ENCODE results near the gene KRTAP17-1. TPM values are rescaled to one million over a fixed set of nuclear protein-coding genes. Genes with fewer than 3 reads are reported as not detected.

KRTAP17-1 gene
- total and polyA plus RNA-seq, 2 of the 4 experiments (the other 2 are of a cell fraction) = not detected

GRCh38 chr17:41311111-41311510, 4.4 kb downstream of the KRTAP17-1 start:
- no peak overlapping the region for H3K4ac ChIP-seq (ENCODE audit: low read depth, low read length)
- no peaks in the 10 kb centered on the region for H3K79me1 ChIP-seq (ENCODE audit: low read depth in 1 of 2, low read length in 2 of 2)
- H2BK5ac ChIP-seq (ENCODE audit: low read depth, low read length, poor library complexity, severe bottlenecking) = no peak overlapping the region
- no peak overlapping the region for H3K27ac ChIP-seq (ENCODE audit: insufficient read depth, low read length)
- no peaks in the 10 kb centered on the region for H4K20me1 ChIP-seq (ENCODE audit: insufficient read depth, low read length)
- H3K9ac ChIP-seq (ENCODE audit: low read depth, low read length) = no peak overlapping the region
- H3K27me3 ChIP-seq (ENCODE audit: control insufficient read depth, insufficient read depth, low read length) = peaks cover 8% of the 10 kb centered on the region
- no peak overlapping the region for H3K4me3 ChIP-seq (ENCODE audit: insufficient read depth, low read depth, low read length)
- intact Hi-C loops (cut with micrococcal nuclease) = no loop called here
- no peak overlapping the region for H2AFZ ChIP-seq (replicated peaks; ENCODE audit: low read length, poor library complexity)
- H3K4me1 ChIP-seq (ENCODE audit: control insufficient read depth, insufficient read depth, low read length) = no peaks in the 10 kb centered on the region
- ChIA-PET CTCF (no interaction called here), POLR2A (ENCODE audit: unreplicated experiment) (no interaction called here)
- H4K5ac ChIP-seq (ENCODE audit: low read depth, low read length) = no peak overlapping the region
- no peak overlapping the region for H3K4me2 ChIP-seq (ENCODE audit: low read depth, low read length)
- H4K8ac ChIP-seq (ENCODE audit: low read depth in 2 of 2, low read length in 2 of 2) = no peak overlapping the region
- ATAC-seq (ENCODE audit: low read depth) (no peak), DNase-seq (no peak)
- H3K18ac ChIP-seq (ENCODE audit: low read depth, low read length) = no peak overlapping the region
- H3K36me3 ChIP-seq (ENCODE audit: control insufficient read depth, insufficient read depth, low read length) = no peaks in the 10 kb centered on the region
- no peak overlapping the region for H2BK120ac ChIP-seq (ENCODE audit: low read depth, low read length)
- H3K9me3 ChIP-seq (ENCODE audit: control insufficient read depth, insufficient read depth, low read length) = no peaks in the 10 kb centered on the region
- H2BK20ac ChIP-seq (ENCODE audit: low read depth, low read length) = no peak overlapping the region
- no peak overlapping the region for H2AK9ac ChIP-seq (replicated peaks; ENCODE audit: low read depth, low read length, poor library complexity)
- H3K9me1 ChIP-seq (ENCODE audit: insufficient read depth, low read length) = no peaks in the 10 kb centered on the region; the same call in 1 of the 2 replicates
- H3K14ac ChIP-seq (replicated peaks; ENCODE audit: low read depth, low read length) = no peak overlapping the region
- dilution Hi-C loops (cut with HindIII; ENCODE audit: low sequenced_read_pairs, unreplicated experiment) = no loop called here
- WGBS, 2 experiments (ENCODE audit: extremely low coverage in 2 of 2, insufficient read length in 1 of 2) = no CpG with 5 or more reads among the region's 1 CpG
- H3K56ac ChIP-seq (ENCODE audit: extremely low read depth, insufficient read depth, low read length) = no peak overlapping the region
- H4K91ac ChIP-seq (ENCODE audit: insufficient read depth, low read depth, low read length) = no peak overlapping the region
- H2BK15ac ChIP-seq (ENCODE audit: low read depth, low read length) = no peak overlapping the region
- TF ChIP-seq CHD1 (IDR thresholded peaks at IDR 0.05; ENCODE audit: low read depth, low read length) (no peak), MXI1 (IDR thresholded peaks at IDR 0.05; ENCODE audit: borderline replicate concordance, low read depth, low read length) (no peak), POLR2A (IDR thresholded peaks at IDR 0.05; ENCODE audit: low read depth, low read length) (no peak), CTCF (conservative IDR thresholded peaks at IDR 0.05; ENCODE audit: low read depth, low read length) (no peak), FOS (IDR thresholded peaks at IDR 0.05; ENCODE audit: low read depth, low read length) (no peak), CEBPB (IDR thresholded peaks at IDR 0.05; ENCODE audit: low read depth, low read length) (no peak)
- no peak overlapping the region for H2AK5ac ChIP-seq (ENCODE audit: low read depth, low read length)
- in situ Hi-C loops (cut with MboI; ENCODE audit: low sequenced_read_pairs) = loop anchor here (10.0 kb wide), 1 partner anchor 64 kb away; no protein-coding TSS in a partner anchor
- H3K23ac ChIP-seq (ENCODE audit: low read depth, low read length) = no peak overlapping the region
- no TSS peak for BruUV-seq (replicated peaks)
